HFFc6 (cell line): ENCODE measurements around the gene SPC24. TPM values are rescaled to one million over a fixed set of nuclear protein-coding genes. Genes with fewer than 3 reads are reported as not detected.
"Not testable (repeated sequence)": the region's sequence is repeated elsewhere in the genome, so short reads cannot be mapped to it uniquely, and the experiment has no call there.

Source experiments
- DNase-seq: peaks from one replicate; pipeline ENCODE4 v3.0.0-alpha.2; 2018
- H3K27ac Mint-ChIP-seq: 2 replicates; pipeline ENCODE4 v1.8.0; 2020; ENCODE audit warnings: mild to moderate bottlenecking, mixed read lengths
- H3K27me3 Mint-ChIP-seq: 2 replicates; pipeline ENCODE4 v1.8.0; 2021; ENCODE audit warnings: mild to moderate bottlenecking, moderate library complexity, mixed read lengths; ENCODE audit not compliant: insufficient read depth
- H3K36me3 Mint-ChIP-seq: 2 replicates; pipeline ENCODE4 v1.8.0; 2021; ENCODE audit warnings: low read depth, mixed read lengths
- H3K4me1 Mint-ChIP-seq: 2 replicates; pipeline ENCODE4 v1.8.0; 2020; ENCODE audit warnings: low read depth, mixed read lengths
- H3K4me3 Mint-ChIP-seq: 2 replicates; pipeline ENCODE4 v1.8.0; 2020; ENCODE audit warnings: mild to moderate bottlenecking, moderate library complexity, mixed read lengths
- H3K9me3 Mint-ChIP-seq: 2 replicates; pipeline ENCODE4 v1.8.0; 2020; ENCODE audit warnings: mild to moderate bottlenecking, mixed read lengths
- CTCF ChIP-seq: fragments of 200-600 bp; sonication (generic); IDR thresholded peaks from 2 replicates; pipeline ENCODE4 v1.5.0; 2021; ENCODE audit warnings: antibody characterized with exemption, mild to moderate bottlenecking
- total RNA-seq, 6 experiments: library from RNA; stranded (reverse); fragmentation: NEBNext Ultra II Directional; extraction: Animal tissue kit (Norgen Biotek cat#: 25700); gene quantifications; 2 replicates in 1 of 6; 3 replicates in 5 of 6; pipeline ENCODE4 v1.2.3, GENCODE V29; 2021

SPC24 gene
- total RNA-seq, 6 experiments from 2014 or later = 21.0 to 54.6 (median 50.3) TPM

GRCh38 chr19:11190501-11190900, 34.9 kb upstream of the SPC24 start:
- no peak for DNase-seq
- Mint-ChIP-seq H3K4me1 (peaks cover 41% of the 10 kb centered on the region), H3K27ac (peak overlapping the region; percentile 83), H3K36me3 (peaks cover 46% of the 10 kb centered on the region), H3K4me3 (peak overlapping the region; percentile 71; the same call in 1 of the 2 replicates), H3K9me3 (peaks cover 5% of the 10 kb centered on the region), H3K27me3 (no peaks in the 10 kb centered on the region; the same call in 1 of the 2 replicates)
- TF ChIP-seq CTCF = no peak

- TF ChIP-seq CTCF = no peak
- H3K27ac Mint-ChIP-seq = peak overlapping the region; percentile 62
- H3K36me3 Mint-ChIP-seq = peaks cover 52% of the 10 kb centered on the region
- H3K4me1 Mint-ChIP-seq = peaks cover 35% of the 10 kb centered on the region
- DNase-seq = no peak
- no peak overlapping the region; the same call in 1 of the 2 replicates for H3K4me3 Mint-ChIP-seq
- peaks cover 1% of the 10 kb centered on the region for H3K27me3 Mint-ChIP-seq
- peaks cover 5% of the 10 kb centered on the region for H3K9me3 Mint-ChIP-seq
These were observed 31.9 kb upstream of the SPC24 start for GRCh38 chr19:11187441-11187840.

DNA sequence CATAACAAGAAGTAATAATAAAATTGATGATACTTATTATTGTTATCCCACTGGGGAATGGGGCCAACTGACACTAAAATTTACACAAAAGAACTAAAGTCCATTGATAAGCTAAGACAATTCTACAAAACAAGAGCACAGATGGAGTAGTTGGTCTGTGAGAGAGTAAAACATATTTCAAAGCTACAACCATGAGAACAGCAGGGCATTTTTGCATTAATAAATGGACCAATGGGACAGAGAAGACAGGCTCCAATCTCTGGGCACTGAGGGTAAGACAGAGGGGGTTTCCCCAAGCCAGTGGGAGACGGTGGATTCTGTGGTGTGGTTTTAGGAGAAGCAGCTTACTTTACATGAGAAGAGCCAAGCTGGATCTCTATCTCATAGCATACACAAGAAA, 27.4 kb upstream of the SPC24 start:
- Mint-ChIP-seq H3K27me3 (peaks cover 3% of the 10 kb centered on the region; the same call in 1 of the 2 replicates), H3K9me3 (no peaks in the 10 kb centered on the region), H3K4me1 (peaks cover 38% of the 10 kb centered on the region), H3K4me3 (no peak overlapping the region), H3K27ac (0 out of 2 replicates have a peak overlapping the region, but pooled peaks have one; percentile 2), H3K36me3 (peaks cover 58% of the 10 kb centered on the region)
- no peak for TF ChIP-seq CTCF
- no peak for DNase-seq

- H3K36me3 Mint-ChIP-seq = peaks cover 54% of the 10 kb centered on the region
- peaks cover 37% of the 10 kb centered on the region for H3K4me1 Mint-ChIP-seq
- H3K27me3 Mint-ChIP-seq = peaks cover 3% of the 10 kb centered on the region; the same call in 1 of the 2 replicates
- no peak for DNase-seq
- peak overlapping the region; percentile 16; the same call in 1 of the 2 replicates for H3K27ac Mint-ChIP-seq
- no peaks in the 10 kb centered on the region for H3K9me3 Mint-ChIP-seq
- no peak for TF ChIP-seq CTCF
- H3K4me3 Mint-ChIP-seq = no peak overlapping the region
These were observed 25.9 kb upstream of the SPC24 start for GRCh38 chr19:11181488-11181887.

GRCh38 chr19:11180975-11181374, 25.4 kb upstream of the SPC24 start:
- H3K9me3 Mint-ChIP-seq, H3K4me3 Mint-ChIP-seq, DNase-seq, H3K27me3 Mint-ChIP-seq: not testable (repeated sequence)
- H3K27ac Mint-ChIP-seq = peak overlapping the region; percentile 85; the same call in 1 of the 2 replicates
- H3K4me1 Mint-ChIP-seq = peaks cover 37% of the 10 kb centered on the region
- peaks cover 54% of the 10 kb centered on the region for H3K36me3 Mint-ChIP-seq

DNA sequence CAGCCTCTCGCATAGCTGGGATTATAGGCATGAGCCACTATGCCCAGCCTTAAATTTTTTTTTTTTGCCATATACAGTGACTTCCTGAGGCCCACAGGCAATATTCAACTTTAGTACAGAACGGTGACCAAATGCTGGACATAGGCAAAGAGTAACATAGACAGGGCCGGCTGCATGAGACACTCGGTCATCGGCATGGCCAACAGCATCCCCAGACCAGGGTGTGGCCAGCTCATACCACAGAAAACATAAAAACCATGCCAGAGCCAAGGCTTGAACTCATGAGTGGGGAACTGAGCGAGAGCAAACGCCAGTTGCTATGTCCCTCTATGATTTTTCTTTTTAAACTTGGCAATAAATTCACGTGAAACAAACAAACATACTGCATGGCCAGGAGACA, 24.8 kb upstream of the SPC24 start:
- peaks cover 37% of the 10 kb centered on the region for H3K4me1 Mint-ChIP-seq
- DNase-seq = no peak
- H3K36me3 Mint-ChIP-seq = peaks cover 53% of the 10 kb centered on the region
- no peak overlapping the region for H3K4me3 Mint-ChIP-seq
- H3K27me3 Mint-ChIP-seq = peaks cover 3% of the 10 kb centered on the region; the same call in 1 of the 2 replicates
- H3K9me3 Mint-ChIP-seq = no peaks in the 10 kb centered on the region
- peak overlapping the region; percentile 85 for H3K27ac Mint-ChIP-seq
- TF ChIP-seq CTCF = no peak
